Measurements from ENCODE around the gene CCNK. TPM values are rescaled to one million over a fixed set of nuclear protein-coding genes. Genes with fewer than 3 reads are reported as not detected.

CCNK gene
- total RNA-seq, 2 donors from 2014 or later, result 53.2 to 58.5 TPM

- intact Hi-C loops (cut with DNase I, micrococcal nuclease), result no loop called here
- DNase-seq, result no peak
- no peak for ATAC-seq
Observed at GRCh38 chr14:99497894-99498293, 16.7 kb downstream of the CCNK start.

GRCh38 chr14:99502989-99503421 is 21.8 kb downstream of the CCNK start:
- DNase-seq, result no peak
- intact Hi-C loops (cut with DNase I, micrococcal nuclease), result no loop called here
- no peak for ATAC-seq

- DNase-seq, result no peak
- intact Hi-C loops (cut with DNase I, micrococcal nuclease), result no loop called here
- ATAC-seq, result no peak
Observed at GRCh38 chr14:99503848-99504453, 22.7 kb downstream of the CCNK start.

DNA sequence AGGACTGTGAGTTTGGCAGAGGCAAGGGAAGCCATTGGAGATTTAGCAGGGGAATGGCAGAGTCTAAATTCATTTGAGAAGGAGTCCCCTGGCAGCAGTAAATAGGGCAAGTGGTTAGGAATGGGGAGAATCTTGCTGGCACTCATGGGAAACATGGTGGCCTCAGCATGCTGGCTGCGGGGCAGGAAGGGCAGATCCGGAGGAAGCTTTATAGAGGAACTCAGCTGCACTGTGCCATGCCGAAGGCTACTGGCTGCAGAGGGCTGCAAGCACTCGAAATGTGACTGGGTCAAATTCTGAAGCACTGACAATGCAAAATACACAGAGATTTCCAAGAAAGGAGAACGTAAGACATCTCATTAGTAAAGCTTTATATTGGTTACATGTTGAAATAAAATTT is 23.9 kb downstream of the CCNK start:
- intact Hi-C loops (cut with DNase I, micrococcal nuclease), result no loop called here
- ATAC-seq (no peak), DNase-seq (no peak)

- no peak for ATAC-seq
- intact Hi-C loops (cut with DNase I, micrococcal nuclease), result no loop called here
- DNase-seq, result no peak
Observed at GRCh38 chr14:99506276-99506675, 25.1 kb downstream of the CCNK start.

- ATAC-seq (peak; percentile 5), DNase-seq (peak in 1 of 2 donors; percentile 4)
- intact Hi-C loops (cut with DNase I, micrococcal nuclease), result no loop called here
Observed at GRCh38 chr14:99507860-99508640, 26.8 kb downstream of the CCNK start.

DNA sequence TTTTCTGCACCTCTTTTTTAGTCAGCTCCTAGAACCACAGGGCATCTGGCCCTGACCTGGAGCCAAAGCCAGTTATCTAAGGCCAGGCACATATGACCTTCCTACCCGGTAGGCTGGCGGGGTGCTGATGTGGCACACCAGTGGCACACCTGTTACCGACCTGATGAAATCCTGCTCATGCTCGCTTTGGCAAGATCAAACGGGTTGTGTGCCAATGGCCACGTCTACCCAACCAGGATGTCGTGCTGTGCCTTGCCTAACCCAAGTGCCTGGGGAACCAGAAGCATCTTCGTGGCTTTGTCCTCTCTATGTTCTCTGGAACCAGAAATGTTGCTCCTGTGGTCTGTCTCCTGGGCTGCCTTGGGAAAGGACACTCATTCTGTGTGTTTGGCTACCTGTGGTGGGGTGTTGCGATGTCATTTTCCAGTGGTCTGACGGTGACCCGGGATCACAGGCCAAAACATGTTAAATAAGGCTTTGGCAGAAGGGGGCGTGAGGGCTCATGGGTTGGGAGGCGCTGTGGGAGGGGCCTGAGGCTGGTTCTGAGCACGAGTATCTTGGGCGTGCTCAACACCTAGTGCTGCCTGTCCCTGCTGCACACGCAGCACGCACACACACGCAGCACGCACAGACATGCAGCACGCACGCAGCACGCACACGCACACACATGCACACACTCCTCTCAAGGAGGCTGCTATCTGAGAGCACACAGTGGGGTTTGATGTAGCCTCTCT is 27.9 kb downstream of the CCNK start:
- ATAC-seq (peak; percentile 8), DNase-seq (no peak)
- intact Hi-C loops (cut with DNase I, micrococcal nuclease), result no loop called here

DNA sequence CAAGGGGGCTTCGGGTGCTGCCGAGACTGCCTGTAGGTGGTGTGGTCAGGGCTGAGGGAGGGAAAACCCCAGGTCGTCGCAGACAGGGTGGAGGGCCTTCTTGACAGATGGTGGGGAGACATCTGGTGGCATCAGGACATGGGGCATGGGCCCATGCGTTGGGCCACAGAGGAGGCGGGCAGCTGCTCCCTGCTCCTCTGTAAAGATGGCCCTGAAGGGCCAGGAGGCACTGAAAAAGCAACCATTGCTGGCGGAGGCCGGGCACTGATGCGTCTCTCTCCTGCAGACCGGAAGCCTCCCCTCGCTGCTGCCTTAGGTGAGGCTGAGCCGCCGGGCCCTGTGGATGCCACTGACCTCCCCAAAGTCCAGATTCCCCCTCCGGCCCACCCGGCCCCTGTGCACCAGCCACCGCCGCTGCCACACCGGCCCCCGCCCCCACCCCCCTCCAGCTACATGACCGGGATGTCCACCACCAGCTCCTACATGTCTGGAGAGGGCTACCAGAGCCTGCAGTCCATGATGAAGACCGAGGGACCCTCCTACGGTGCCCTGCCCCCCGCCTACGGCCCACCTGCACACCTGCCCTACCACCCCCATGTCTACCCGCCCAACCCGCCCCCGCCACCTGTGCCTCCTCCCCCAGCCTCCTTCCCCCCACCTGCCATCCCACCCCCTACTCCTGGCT is 28.8 kb downstream of the CCNK start:
- DNase-seq, result no peak
- intact Hi-C loops (cut with DNase I, micrococcal nuclease), result loop anchor here in 1 of 2 donors (10.0 kb wide), 1 partner anchor 115 kb away; no protein-coding TSS in a partner anchor
- no peak for ATAC-seq

DNA sequence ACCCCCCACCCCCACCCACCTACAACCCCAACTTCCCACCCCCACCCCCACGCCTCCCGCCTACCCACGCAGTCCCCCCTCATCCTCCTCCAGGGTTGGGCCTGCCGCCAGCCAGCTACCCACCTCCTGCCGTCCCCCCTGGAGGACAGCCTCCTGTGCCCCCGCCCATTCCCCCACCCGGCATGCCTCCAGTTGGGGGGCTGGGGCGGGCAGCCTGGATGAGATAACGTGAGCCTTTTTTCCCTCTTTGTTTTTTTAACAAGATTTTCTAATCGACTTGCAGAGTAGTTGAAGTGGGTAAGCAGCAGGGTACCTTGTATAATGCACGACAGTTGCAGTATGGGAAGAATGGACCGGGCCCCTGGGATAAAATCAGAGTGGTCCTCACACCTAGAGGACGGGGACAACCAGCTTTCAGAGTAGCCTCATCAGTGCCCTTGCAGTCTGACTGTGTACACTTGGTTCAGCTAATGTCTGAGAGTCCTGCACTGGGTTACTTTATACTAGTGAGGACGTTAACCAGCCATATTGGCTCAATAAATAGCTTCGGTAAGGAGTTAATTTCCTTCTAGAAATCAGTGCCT is 29.4 kb downstream of the CCNK start:
- no peak for DNase-seq
- intact Hi-C loops (cut with DNase I, micrococcal nuclease), result loop anchor here in 1 of 2 donors (10.0 kb wide), 1 partner anchor 114 kb away; no protein-coding TSS in a partner anchor
- ATAC-seq, result no peak

GRCh38 chr14:99511421-99512109 is 30.4 kb downstream of the CCNK start:
- DNase-seq, result no peak
- ATAC-seq, result no peak
- intact Hi-C loops (cut with DNase I, micrococcal nuclease), result loop anchor here in 1 of 2 donors (10.0 kb wide), 1 partner anchor 113 kb away; no protein-coding TSS in a partner anchor

- ATAC-seq (no peak), DNase-seq (no peak)
- intact Hi-C loops (cut with DNase I, micrococcal nuclease), result loop anchor here in 1 of 2 donors (10.0 kb wide), 1 partner anchor 113 kb away; no protein-coding TSS in a partner anchor
Observed at GRCh38 chr14:99512110-99512449, 30.9 kb downstream of the CCNK start.

DNA sequence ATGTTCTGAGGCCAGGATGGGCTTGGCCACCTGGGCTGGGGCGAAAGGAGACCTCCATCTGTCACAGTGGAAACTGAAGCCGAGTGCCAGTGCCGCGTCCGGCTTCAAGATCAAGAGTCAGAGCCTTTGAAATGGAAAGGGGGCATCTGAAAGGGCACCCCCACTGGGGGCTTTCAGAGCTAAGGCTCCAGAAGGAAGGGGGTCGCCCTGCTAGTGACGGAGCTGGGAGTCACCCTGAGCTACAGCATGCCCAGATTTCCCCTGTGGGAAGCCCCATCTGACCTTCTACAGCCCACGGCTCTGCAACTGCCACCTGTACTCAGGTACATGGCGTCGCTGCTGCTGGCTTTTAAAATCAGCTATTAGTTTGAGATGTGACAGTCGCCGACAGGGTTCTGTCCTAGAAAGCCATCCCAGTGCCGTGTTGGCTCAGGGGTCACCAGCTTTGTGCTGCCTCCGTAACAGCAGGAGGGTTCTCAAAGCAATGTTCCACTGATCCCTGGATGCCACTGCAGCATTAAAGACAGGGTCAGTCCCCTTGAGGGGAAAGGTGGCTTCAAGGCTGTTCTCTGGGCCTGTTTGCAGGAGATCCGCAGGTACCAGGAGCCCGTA is 31.5 kb downstream of the CCNK start:
- no peak for DNase-seq
- ATAC-seq, result no peak
- intact Hi-C loops (cut with DNase I, micrococcal nuclease), result loop anchor here in 1 of 2 donors (10.0 kb wide), 1 partner anchor 112 kb away; no protein-coding TSS in a partner anchor

- DNase-seq (no peak), ATAC-seq (no peak)
- intact Hi-C loops (cut with DNase I, micrococcal nuclease), result loop anchor here in 1 of 2 donors (10.0 kb wide), 1 partner anchor 112 kb away; no protein-coding TSS in a partner anchor
Observed at GRCh38 chr14:99513183-99513694, 32.0 kb downstream of the CCNK start.

DNA sequence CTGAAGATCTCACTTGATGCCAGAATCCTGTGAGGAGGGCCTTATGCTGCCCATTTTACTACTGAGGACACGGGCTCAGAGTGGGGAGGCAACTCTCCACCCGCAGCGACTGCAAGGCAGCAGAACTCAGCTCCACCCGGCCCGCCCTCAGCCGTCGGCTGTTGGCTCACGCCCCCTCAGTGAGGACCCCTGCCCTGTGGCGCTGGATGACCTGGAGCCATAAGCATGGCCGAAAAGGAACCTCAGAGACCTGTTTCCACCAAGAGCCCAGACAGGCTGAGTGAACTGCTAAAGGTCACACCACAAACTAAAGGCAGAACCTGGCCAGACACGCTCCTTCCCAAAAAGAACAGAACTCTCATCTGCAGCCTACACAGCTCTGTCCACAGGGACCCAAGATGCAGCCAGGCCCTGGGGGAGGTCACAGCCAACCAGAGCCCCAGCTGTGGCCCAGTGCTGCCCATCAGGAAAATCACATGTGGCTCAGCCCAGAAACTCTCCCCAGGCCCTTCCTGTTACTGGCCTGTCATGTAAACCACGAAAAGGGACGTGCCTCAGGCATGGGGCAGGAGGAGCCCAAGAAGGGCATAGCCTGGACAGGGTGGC is 32.8 kb downstream of the CCNK start:
- DNase-seq, result no peak
- ATAC-seq, result no peak
- intact Hi-C loops (cut with DNase I, micrococcal nuclease), result loop anchor here in 1 of 2 donors (10.0 kb wide), 1 partner anchor 111 kb away; no protein-coding TSS in a partner anchor

DNA sequence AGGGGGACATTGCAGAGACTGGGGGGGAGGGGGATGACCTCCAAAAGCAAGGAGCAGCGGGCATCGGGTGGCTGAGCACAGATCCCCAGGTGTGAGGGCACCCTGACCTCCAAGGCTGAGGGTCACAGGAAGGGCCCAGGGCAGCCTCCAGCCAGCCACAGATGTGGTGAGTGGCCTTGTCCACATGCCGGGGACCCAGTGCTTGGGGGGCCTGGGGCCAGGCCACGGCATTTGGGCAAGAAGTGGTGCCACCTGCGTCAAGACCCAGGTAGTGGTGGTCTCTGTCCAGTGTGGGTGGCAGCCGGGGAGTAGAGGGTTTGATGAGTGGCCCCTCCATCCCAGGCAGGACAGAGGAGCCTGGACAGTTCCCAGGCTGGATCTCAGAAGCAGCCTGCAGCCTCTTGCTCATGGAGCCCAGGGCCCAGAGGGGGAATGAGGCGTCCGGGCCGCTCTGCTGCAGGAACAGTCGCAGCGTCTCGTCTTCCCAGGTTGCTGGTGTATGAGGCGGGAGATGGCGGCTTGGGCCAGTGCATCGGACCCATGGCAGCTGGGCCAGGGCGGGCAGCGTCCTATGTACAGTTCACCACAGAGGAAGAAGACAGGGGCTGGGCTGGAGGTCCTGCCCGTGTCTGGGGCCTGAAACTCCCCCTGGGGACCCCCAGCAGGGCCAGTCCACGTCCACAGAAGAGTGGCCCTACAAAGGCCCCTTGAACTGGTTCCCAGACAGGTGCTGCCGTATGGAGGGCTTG is 33.5 kb downstream of the CCNK start:
- DNase-seq (peak in 1 of 2 donors; percentile 24), ATAC-seq (no peak)
- intact Hi-C loops (cut with DNase I, micrococcal nuclease), result loop anchor here in 1 of 2 donors (10.0 kb wide), 1 partner anchor 110 kb away; no protein-coding TSS in a partner anchor
